ENCODE data around the gene MAP3K5. TPM values are rescaled to one million over a fixed set of nuclear protein-coding genes. Genes with fewer than 3 reads are reported as not detected.
A peak's percentile ranks its signal among the peaks of the same experiment; 100 is the strongest.

MAP3K5 gene
- total RNA-seq, 1 experiment from 2014 or later: 2.1 TPM

DNA sequence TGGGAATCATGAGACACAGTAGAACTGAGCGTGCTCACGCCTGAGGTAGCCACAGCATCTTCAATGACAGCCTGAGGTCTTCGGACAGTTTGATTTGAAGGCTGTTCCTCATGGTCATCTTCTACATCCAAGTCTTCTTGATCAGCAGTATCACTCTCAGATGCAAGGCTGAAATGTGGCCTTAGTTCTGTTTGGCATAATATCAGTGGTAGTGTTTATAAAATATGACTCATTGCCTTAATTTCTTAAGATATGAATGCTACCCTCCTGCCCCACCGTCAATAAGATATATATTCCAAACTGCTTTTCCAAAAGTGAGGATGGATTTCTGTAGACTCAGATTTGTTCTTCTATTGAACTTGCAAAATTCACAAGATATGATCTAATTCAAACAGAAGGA, 224.6 kb downstream of the MAP3K5 start:
- CTCF ChIA-PET: no interaction called here
- intact Hi-C loops (cut with micrococcal nuclease; ENCODE audit: unreplicated experiment): no loop called here
- no peaks in the 10 kb centered on the region for H3K27me3 Mint-ChIP-seq (ENCODE audit: insufficient read depth, unreplicated experiment)
- peaks cover 13% of the 10 kb centered on the region for H3K4me1 ChIP-seq
- POLR2A ChIA-PET: no interaction called here
- H3K27me3 ChIP-seq (replicated peaks; ENCODE audit: control insufficient read depth, insufficient read depth, low read length): no peaks in the 10 kb centered on the region
- no peaks in the 10 kb centered on the region for H3K36me3 ChIP-seq (ENCODE audit: control insufficient read depth, insufficient read depth, low read length)
- no peak for DNase-seq
- no peak overlapping the region for H3K4me3 ChIP-seq (ENCODE audit: low read depth, low read length)
- no peak overlapping the region for H3K27ac Mint-ChIP-seq (ENCODE audit: unreplicated experiment)
- peaks cover 37% of the 10 kb centered on the region for H3K9me3 Mint-ChIP-seq (ENCODE audit: unreplicated experiment)
- H3K4me3 Mint-ChIP-seq (ENCODE audit: unreplicated experiment): no peak overlapping the region
- H3K4me1 Mint-ChIP-seq (ENCODE audit: low read depth, unreplicated experiment): peaks cover 17% of the 10 kb centered on the region
- no TSS peak for BruUV-seq (replicated peaks)
- TF ChIP-seq, protein P1, sequence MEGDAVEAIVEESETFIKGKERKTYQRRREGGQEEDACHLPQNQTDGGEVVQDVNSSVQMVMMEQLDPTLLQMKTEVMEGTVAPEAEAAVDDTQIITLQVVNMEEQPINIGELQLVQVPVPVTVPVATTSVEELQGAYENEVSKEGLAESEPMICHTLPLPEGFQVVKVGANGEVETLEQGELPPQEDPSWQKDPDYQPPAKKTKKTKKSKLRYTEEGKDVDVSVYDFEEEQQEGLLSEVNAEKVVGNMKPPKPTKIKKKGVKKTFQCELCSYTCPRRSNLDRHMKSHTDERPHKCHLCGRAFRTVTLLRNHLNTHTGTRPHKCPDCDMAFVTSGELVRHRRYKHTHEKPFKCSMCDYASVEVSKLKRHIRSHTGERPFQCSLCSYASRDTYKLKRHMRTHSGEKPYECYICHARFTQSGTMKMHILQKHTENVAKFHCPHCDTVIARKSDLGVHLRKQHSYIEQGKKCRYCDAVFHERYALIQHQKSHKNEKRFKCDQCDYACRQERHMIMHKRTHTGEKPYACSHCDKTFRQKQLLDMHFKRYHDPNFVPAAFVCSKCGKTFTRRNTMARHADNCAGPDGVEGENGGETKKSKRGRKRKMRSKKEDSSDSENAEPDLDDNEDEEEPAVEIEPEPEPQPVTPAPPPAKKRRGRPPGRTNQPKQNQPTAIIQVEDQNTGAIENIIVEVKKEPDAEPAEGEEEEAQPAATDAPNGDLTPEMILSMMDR (IDR thresholded peaks at IDR 0.05; ENCODE audit: insufficient read depth in 1 of 2, low read depth in 1 of 2, low read length in 1 of 2, severe bottlenecking in 1 of 2, unreplicated experiment in 1 of 2): no peak
- H3K36me3 Mint-ChIP-seq (ENCODE audit: insufficient read depth, unreplicated experiment): no peaks in the 10 kb centered on the region
- H3K9me3 ChIP-seq: peaks cover 15% of the 10 kb centered on the region; the same call in 1 of the 2 replicates

DNA sequence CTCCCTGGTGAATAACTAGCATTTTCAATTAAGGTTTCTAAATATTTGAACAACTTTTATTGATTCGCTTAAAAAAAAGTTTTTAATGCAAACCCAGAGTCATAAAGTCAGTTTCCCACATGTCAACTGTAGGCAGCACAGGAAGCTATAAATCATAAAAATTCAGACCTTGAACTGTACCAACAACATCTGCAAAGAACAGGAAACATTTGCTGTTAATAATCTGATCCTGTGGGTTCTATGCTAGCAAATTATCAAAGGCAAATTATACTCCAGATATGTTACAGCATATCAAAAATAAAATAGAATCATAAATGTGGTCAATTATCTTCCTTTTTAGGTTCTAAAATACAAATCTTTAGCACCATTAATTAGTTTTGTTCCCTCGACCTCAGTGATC, 225.4 kb downstream of the MAP3K5 start:
- Mint-ChIP-seq H3K9me3 (ENCODE audit: unreplicated experiment) (peaks cover 32% of the 10 kb centered on the region), H3K4me3 (ENCODE audit: unreplicated experiment) (no peak overlapping the region), H3K27me3 (ENCODE audit: insufficient read depth, unreplicated experiment) (no peaks in the 10 kb centered on the region), H3K4me1 (ENCODE audit: low read depth, unreplicated experiment) (peaks cover 17% of the 10 kb centered on the region), H3K36me3 (ENCODE audit: insufficient read depth, unreplicated experiment) (no peaks in the 10 kb centered on the region), H3K27ac (ENCODE audit: unreplicated experiment) (no peak overlapping the region)
- intact Hi-C loops (cut with micrococcal nuclease; ENCODE audit: unreplicated experiment): no loop called here
- CTCF ChIA-PET: interaction anchor here (1.5 kb wide), 1 partner anchor 225 kb away, joined by 4 read pairs; the partner anchor contains the start of gene MAP3K5
- Histone ChIP-seq H3K27me3 (replicated peaks; ENCODE audit: control insufficient read depth, insufficient read depth, low read length) (no peaks in the 10 kb centered on the region), H3K36me3 (ENCODE audit: control insufficient read depth, insufficient read depth, low read length) (no peaks in the 10 kb centered on the region), H3K4me1 (peaks cover 13% of the 10 kb centered on the region), H3K4me3 (ENCODE audit: low read depth, low read length) (no peak overlapping the region), H3K9me3 (peaks cover 13% of the 10 kb centered on the region; the same call in 1 of the 2 replicates)
- TF ChIP-seq, protein P1 (IDR thresholded peaks at IDR 0.05; ENCODE audit: insufficient read depth in 1 of 2, low read depth in 1 of 2, low read length in 1 of 2, severe bottlenecking in 1 of 2, unreplicated experiment in 1 of 2): no peak
- no peak for DNase-seq
- BruUV-seq (replicated peaks): no TSS peak
- POLR2A ChIA-PET: no interaction called here

DNA sequence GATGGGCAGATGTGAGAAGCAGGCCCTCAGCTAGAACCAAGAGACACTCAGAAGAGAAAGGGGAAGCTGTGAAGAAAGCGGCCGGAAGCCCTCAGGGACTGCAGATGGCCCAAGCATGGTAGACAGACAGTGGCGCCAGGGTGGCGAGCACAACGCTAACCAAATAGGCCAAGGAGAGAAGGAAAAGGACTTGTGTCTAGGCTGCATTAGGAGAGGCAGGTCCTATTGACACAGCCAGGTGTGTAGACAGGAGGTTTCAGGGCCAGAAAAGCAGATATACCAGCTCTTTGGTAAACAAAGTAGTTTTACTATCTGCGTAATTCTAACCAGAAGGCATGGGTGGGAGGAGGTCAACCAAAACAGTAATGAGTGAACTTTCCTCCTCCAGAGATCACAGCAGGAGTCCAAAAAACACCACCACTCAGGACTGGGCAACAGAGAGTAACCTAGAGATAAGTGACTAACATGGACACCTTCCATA, 226.2 kb downstream of the MAP3K5 start:
- ChIA-PET CTCF (interaction anchor here (1.2 to 1.5 kb wide), 2 partner anchors 16 to 226 kb away, joined by 4 read pairs; partner anchors contain the start of genes MAP3K5 and MAP7), POLR2A (no interaction called here)
- H3K27ac Mint-ChIP-seq (ENCODE audit: unreplicated experiment): peak overlapping the region; percentile 53
- DNase-seq: peak in 1 of 2 experiments; percentile 32
- no peaks in the 10 kb centered on the region for H3K27me3 Mint-ChIP-seq (ENCODE audit: insufficient read depth, unreplicated experiment)
- H3K9me3 Mint-ChIP-seq (ENCODE audit: unreplicated experiment): peaks cover 24% of the 10 kb centered on the region
- H3K9me3 ChIP-seq: peaks cover 5% of the 10 kb centered on the region; the same call in 1 of the 2 replicates
- H3K4me1 ChIP-seq: peaks cover 13% of the 10 kb centered on the region
- H3K4me3 Mint-ChIP-seq (ENCODE audit: unreplicated experiment): no peak overlapping the region
- no TSS peak for BruUV-seq (replicated peaks)
- TF ChIP-seq, protein P1 (IDR thresholded peaks at IDR 0.05; ENCODE audit: insufficient read depth in 1 of 2, low read depth in 1 of 2, low read length in 1 of 2, severe bottlenecking in 1 of 2, unreplicated experiment in 1 of 2): no peak
- no peak overlapping the region for H3K4me3 ChIP-seq (ENCODE audit: low read depth, low read length)
- intact Hi-C loops (cut with micrococcal nuclease; ENCODE audit: unreplicated experiment): no loop called here
- peaks cover 17% of the 10 kb centered on the region for H3K4me1 Mint-ChIP-seq (ENCODE audit: low read depth, unreplicated experiment)
- H3K36me3 Mint-ChIP-seq (ENCODE audit: insufficient read depth, unreplicated experiment): no peaks in the 10 kb centered on the region
- H3K27me3 ChIP-seq (replicated peaks; ENCODE audit: control insufficient read depth, insufficient read depth, low read length): no peaks in the 10 kb centered on the region
- no peaks in the 10 kb centered on the region for H3K36me3 ChIP-seq (ENCODE audit: control insufficient read depth, insufficient read depth, low read length)
